Osteocyte (in vitro differentiated cells): Measurements from ENCODE around the gene RRAGB. TPM values are rescaled to one million over a fixed set of nuclear protein-coding genes. Genes with fewer than 3 reads are reported as not detected.

ENCODE experiments used
- DNase-seq: peaks from one replicate; pipeline ENCODE4 v3.0.0; 2021; ENCODE audit warnings: mixed read lengths; ENCODE audit not compliant: unreplicated experiment; ENCODE audit errors: extremely low spot score
- H3K27ac Mint-ChIP-seq: one replicate; pipeline ENCODE4 v1.8.0; 2021; ENCODE audit warnings: mild to moderate bottlenecking, mixed read lengths; ENCODE audit not compliant: unreplicated experiment
- H3K27me3 Mint-ChIP-seq: one replicate; pipeline ENCODE4 v1.8.0; 2021; ENCODE audit warnings: mixed read lengths; ENCODE audit not compliant: unreplicated experiment
- H3K36me3 Mint-ChIP-seq: one replicate; pipeline ENCODE4 v1.8.0; 2021; ENCODE audit warnings: mixed read lengths; ENCODE audit not compliant: unreplicated experiment
- H3K4me1 Mint-ChIP-seq: one replicate; pipeline ENCODE4 v1.8.0; 2021; ENCODE audit warnings: mixed read lengths; ENCODE audit not compliant: unreplicated experiment
- H3K4me3 Mint-ChIP-seq: one replicate; pipeline ENCODE4 v1.8.0; 2021; ENCODE audit warnings: mild to moderate bottlenecking, moderate library complexity, mixed read lengths; ENCODE audit not compliant: unreplicated experiment
- H3K9me3 Mint-ChIP-seq: one replicate; pipeline ENCODE4 v1.8.0; 2021; ENCODE audit warnings: mixed read lengths; ENCODE audit not compliant: unreplicated experiment
- total RNA-seq: library from RNA; stranded (reverse); gene quantifications from 2 replicates; pipeline ENCODE4 v1.2.1, GENCODE V29; 2021
- TF ChIP-seq, protein P1 (sequence below): fragments of 200-600 bp; sonication (generic); IDR thresholded peaks from 2 replicates; pipeline ENCODE4 v1.5.0; 2021; ENCODE audit warnings: antibody characterized with exemption, mild to moderate bottlenecking, moderate library complexity

Gene RRAGB
- total RNA-seq, 1 donor from 2014 or later: 30.3 TPM

DNA sequence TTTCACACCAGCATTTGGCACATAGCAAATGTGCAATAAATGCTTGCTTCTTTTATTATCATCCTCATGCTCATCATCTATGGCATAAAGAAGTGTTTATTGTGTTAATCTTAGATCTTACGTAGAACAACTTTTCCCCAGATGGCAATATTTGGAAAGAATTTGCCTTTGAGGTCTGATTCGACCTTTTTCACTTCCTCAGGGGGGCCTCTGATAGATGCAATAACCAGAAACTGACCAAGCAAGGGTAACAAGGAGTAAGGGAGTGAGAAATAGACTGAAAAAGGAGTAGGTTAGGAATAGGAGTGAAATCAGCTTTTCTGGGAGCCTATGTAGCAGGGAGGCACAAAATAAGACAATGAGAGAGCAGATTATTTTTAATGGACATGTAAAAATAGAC lies 70.2 kb downstream of the RRAGB start:
- Mint-ChIP-seq H3K4me3 (no peak overlapping the region), H3K9me3 (peaks cover 14% of the 10 kb centered on the region), H3K4me1 (no peaks in the 10 kb centered on the region), H3K27me3 (no peaks in the 10 kb centered on the region), H3K36me3 (peaks cover 3% of the 10 kb centered on the region), H3K27ac (no peak overlapping the region)
- no peak for DNase-seq
- TF ChIP-seq, protein P1, sequence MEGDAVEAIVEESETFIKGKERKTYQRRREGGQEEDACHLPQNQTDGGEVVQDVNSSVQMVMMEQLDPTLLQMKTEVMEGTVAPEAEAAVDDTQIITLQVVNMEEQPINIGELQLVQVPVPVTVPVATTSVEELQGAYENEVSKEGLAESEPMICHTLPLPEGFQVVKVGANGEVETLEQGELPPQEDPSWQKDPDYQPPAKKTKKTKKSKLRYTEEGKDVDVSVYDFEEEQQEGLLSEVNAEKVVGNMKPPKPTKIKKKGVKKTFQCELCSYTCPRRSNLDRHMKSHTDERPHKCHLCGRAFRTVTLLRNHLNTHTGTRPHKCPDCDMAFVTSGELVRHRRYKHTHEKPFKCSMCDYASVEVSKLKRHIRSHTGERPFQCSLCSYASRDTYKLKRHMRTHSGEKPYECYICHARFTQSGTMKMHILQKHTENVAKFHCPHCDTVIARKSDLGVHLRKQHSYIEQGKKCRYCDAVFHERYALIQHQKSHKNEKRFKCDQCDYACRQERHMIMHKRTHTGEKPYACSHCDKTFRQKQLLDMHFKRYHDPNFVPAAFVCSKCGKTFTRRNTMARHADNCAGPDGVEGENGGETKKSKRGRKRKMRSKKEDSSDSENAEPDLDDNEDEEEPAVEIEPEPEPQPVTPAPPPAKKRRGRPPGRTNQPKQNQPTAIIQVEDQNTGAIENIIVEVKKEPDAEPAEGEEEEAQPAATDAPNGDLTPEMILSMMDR: no peak

DNA sequence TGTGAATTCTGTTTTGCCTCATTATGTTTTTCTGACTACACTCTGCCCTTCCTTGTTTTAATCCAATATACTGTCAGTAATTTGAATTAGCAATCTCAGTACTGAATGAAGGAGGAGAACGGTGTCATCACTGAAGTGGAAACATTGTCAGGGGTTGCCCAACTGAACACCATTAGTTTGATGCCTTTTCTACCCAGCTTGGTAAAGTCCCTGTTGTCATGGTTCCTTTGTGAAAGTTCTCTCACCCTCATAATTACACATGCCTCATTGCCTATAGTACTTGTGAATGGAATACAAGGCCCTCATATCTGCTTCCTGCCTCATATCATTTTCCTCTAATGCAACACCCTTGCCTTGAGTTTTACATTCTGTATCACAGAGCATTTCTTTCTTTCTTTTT lies 76.9 kb downstream of the RRAGB start:
- Mint-ChIP-seq H3K4me3 (no peak overlapping the region), H3K27me3 (no peaks in the 10 kb centered on the region), H3K27ac (no peak overlapping the region), H3K9me3 (peaks cover 35% of the 10 kb centered on the region), H3K36me3 (no peaks in the 10 kb centered on the region), H3K4me1 (no peaks in the 10 kb centered on the region)
- TF ChIP-seq, protein P1: no peak
- DNase-seq: no peak

DNA sequence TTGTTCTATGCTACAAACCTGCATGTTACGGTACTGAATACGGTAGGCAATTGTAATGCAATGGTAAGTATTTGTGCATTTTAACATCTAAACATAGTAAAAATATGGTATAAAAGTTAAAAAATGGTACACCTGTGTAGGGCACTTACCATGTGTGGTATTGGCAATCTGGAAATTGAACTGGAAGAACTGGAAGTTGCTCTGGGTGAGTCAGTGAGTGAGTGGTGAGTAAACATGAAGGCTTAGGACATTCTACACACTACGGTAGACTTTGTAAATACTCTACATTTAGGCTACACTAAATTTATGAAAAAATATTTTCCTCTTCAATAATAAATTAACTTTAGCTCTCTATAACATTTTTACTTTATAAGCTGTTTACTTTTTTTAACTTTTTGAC lies 78.9 kb downstream of the RRAGB start:
- Mint-ChIP-seq H3K27me3 (no peaks in the 10 kb centered on the region), H3K27ac (no peak overlapping the region), H3K9me3 (peaks cover 39% of the 10 kb centered on the region), H3K4me1 (no peaks in the 10 kb centered on the region), H3K36me3 (no peaks in the 10 kb centered on the region), H3K4me3 (no peak overlapping the region)
- no peak for DNase-seq
- TF ChIP-seq, protein P1: no peak

DNA sequence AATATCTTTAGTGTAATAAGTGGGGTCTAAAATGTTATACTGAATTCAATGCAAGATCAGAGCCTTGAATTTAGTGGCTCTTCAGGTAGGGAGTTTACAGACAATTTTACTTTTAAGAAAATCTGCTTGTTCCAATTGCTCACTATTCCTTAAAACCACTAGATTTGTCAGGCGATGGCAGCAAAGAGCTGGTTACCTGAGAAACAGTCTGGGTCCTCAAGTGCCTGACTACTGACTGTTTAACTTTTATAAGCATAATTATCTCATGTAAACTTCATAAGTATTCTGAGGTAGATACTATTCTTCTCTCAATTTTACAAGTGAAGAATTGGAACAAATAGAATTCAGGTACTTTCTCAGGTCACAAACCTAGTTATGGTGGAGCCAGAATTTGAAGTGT lies 84.3 kb downstream of the RRAGB start:
- no peak overlapping the region for H3K4me3 Mint-ChIP-seq
- no peak overlapping the region for H3K27ac Mint-ChIP-seq
- H3K27me3 Mint-ChIP-seq: no peaks in the 10 kb centered on the region
- TF ChIP-seq, protein P1: no peak
- H3K4me1 Mint-ChIP-seq: no peaks in the 10 kb centered on the region
- no peak for DNase-seq
- no peaks in the 10 kb centered on the region for H3K36me3 Mint-ChIP-seq
- H3K9me3 Mint-ChIP-seq: peaks cover 24% of the 10 kb centered on the region

Other genes starting within 250 kb of the RRAGB start
- gene USP51, start 227.9 kb upstream of the RRAGB start, total RNA-seq: 1.6 and 1.7 TPM in 2 replicates
- not detected in 2 replicates for gene FOXR2, start 94.3 kb upstream of the RRAGB start, total RNA-seq